GM08714 (cell line): ENCODE measurements around the gene SERPINH1.

Experiments used
- H3K4me3 ChIP-seq: fragments of 200-500 bp; sonication (Bioruptor generic); 2 replicates; pipeline ENCODE4 v1.5.1; 2014; ENCODE audit warnings: mild to moderate bottlenecking, low read length, inconsistent platforms
- ZNF274 ChIP-seq: IDR thresholded peaks from 2 replicates; pipeline ENCODE4 v1.6.1; 2012; ENCODE audit warnings: mild to moderate bottlenecking, low read depth, low read length

The SERPINH1 gene

DNA sequence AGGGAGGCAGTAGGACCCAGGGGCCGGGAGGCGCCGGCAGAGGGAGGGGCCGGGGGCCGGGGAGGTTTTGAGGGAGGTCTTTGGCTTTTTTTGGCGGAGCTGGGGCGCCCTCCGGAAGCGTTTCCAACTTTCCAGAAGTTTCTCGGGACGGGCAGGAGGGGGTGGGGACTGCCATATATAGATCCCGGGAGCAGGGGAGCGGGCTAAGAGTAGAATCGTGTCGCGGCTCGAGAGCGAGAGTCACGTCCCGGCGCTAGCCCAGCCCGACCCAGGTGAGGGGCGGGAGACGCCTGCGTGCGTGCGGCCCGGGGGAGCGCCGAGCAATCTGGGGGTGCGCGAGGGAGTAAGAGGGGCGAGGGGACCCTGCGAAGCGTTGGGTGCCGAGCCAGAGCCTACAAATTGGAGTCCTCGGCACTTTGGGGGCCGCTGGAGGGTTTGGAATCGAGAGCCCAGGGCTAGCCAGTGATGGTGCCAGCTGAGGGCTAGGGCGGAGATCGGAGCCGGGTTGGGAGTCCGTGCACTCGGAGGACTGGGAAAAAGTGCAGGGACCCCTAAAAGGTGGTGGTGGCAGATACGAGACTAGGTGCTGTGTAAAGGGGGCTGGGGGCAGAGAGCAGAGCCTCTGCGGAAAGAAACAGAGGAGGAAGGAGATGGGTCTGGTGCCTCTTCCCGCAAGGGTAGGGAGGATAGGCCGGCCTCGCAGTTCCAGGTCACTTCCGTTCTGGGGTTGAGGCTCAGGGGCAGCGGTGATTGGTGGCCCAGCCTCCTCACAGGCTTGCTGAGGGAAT is at the start of gene SERPINH1:
SERPINH1 (plus strand) TSS at position 206 of the 788 bp plus-strand sequence. CDS start 4,097 bp downstream, outside the sequence.
- TF ChIP-seq ZNF274, result no peak
- peak within 1 kb of the TSS; percentile 83 for H3K4me3 ChIP-seq

DNA sequence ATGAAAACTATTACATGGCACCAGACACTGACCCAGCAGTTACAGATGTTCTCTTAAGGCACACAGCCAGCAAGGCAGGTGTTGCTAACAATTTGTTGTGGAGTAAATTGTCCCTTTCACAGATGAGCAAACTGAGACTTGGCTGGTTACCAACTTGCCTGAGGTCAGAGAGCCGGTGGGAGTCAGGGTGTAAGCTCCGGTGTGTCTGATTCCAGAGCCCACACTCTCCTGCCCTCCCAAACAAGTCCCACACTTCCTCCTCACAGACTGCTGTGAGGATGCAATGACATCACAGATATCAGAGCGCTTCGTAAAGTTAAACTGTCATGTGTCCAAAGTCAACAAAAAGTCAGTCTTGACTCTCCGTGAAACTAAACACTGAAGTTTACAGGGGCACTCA is 48.8 kb upstream of the SERPINH1 start:
- no peak overlapping the region for H3K4me3 ChIP-seq
- TF ChIP-seq ZNF274, result no peak

DNA sequence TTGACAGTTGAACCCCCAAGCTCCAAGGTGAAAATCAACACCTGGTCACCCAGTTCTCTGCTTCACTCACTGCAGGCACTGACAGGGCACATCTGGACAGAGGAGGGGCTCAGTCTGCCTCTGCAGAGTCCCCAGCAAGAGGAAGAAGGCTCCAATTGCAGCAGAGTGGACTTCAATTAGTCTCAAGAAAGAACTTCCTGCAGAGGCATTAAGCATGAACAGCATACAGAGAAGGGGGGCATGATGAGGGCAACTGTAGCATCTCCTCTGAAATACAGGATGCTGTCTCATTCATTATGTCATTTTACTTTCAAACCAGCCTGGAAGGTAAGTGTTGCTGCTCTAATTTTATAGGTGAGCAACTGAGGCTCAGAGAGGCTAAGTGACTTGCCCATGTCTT is 47.5 kb upstream of the SERPINH1 start:
- H3K4me3 ChIP-seq, result no peak overlapping the region
- TF ChIP-seq ZNF274, result no peak

DNA sequence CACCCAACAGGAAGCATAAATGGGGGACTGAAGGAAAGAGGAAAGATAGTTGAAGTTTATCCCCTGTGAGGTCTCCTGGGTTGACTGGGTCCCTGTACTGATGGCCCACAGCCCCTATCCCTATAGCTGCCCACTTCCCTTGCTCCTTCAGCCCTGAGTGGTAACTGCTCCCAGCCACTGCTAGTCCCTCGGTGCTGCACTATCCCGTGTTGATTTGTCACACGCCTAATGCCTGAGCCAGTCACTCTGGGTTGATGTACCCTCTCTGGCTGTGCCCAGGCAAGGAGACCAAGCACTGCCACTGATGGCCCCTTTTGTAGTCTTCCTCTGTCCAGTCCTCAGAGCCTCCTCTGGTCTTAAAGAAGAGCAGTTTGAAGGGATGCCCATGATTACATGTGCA is 45.9 kb upstream of the SERPINH1 start:
- no peak overlapping the region for H3K4me3 ChIP-seq

DNA sequence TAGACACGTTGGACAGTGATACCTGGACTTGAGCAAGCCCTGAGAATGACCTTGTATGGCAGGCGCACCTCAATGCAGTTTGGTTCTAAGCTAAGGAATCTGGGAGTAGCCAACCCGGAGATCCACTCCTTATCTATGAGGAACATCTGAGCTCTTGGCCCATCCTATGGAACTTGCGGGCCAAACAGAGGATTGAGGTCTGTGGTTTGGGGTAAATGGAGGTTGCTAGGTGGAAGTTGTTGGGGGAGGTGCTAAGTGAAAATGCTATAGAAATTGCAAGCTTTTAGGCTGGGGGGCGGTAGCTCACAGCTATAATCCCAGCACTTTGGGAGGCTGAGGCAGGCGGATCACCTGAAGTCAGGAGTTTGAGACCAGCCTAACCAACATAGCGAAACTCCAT is 45.2 kb upstream of the SERPINH1 start:
- H3K4me3 ChIP-seq, result no peak overlapping the region
- TF ChIP-seq ZNF274, result no peak

More for the DNA sequence above, 45.9 kb upstream of the SERPINH1 start:
- TF ChIP-seq ZNF274, result no peak

DNA sequence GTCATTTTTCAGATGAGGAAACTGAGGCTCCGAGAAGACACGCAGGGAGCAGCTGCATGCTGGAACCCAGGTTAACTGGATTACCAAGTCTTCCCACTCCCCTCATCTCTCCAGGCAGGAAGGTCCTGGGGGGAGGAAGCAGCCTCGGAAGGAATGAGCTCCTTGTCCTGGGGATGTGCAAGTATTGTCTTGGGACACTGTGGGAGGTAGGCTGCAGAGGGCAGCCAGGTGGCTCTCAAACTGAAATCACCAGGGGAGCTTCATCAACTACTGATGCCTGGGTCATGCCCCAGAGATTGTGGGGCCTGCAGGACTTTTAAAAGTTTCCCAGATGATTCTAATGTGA is 43.9 kb upstream of the SERPINH1 start:
- TF ChIP-seq ZNF274, result no peak
- no peak overlapping the region for H3K4me3 ChIP-seq

DNA sequence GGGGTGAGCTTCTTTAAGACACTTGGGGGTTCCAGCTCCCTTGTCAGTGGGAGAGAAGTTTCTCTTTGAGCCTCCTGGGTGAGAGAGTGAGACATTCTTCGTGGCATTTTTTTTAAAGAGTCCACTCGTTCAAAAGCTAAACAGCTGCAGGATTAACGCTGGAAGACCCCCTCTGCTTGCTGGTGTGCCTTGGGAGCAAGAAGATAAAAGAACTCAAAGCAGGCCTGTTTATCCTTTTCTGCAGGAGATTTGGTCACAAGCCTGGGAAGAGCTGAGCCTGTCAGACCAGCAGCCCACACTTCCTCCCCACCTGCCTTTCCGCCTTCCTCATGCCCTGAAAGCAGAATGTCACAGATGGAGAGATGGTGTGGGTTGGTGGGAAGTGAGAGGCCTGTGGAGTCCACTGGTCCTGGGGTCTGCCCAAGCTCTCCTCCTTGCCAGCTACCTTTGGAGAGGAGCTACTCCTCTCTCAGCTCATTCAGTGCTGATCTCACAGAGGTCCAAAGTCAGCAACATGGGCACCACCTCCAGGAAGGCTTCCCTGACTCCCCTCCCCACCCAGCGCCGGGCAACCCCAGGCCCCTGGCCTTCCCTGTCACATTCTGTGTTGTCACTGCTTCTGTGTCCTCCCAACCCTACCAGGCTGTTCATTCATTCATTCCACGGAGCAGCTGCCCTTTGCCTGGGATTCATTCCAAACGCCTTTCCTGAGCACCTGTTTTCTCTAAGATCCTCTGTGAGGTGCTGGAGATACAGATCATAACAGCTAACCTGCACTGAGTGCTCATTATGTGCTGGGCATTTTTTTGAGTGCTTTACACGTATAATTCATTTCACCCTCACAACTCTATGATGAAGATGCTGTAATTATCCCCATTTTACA is 43.0 kb upstream of the SERPINH1 start:
- no peak overlapping the region for H3K4me3 ChIP-seq
- no peak for TF ChIP-seq ZNF274

DNA sequence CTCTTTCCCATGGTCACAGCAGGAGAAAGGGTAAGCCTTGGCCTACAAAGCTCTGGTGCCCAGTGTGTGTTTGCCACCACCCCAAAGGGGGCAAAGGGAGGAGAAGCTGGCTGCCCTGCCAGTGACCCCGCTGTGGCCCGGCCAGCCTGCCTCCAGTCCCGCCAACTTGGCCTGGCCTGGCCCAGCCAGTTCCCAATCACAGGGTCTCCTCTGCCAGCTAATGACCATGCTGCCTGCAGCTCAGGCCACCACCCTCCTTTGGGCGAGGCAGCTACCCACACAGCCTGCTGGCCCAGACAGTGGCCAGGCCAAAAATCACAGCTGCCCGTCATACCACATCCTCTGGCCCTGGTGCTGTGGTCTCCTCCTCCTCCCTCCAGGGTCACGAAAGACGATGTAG is 41.4 kb upstream of the SERPINH1 start:
- no peak for TF ChIP-seq ZNF274
- no peak overlapping the region for H3K4me3 ChIP-seq

DNA sequence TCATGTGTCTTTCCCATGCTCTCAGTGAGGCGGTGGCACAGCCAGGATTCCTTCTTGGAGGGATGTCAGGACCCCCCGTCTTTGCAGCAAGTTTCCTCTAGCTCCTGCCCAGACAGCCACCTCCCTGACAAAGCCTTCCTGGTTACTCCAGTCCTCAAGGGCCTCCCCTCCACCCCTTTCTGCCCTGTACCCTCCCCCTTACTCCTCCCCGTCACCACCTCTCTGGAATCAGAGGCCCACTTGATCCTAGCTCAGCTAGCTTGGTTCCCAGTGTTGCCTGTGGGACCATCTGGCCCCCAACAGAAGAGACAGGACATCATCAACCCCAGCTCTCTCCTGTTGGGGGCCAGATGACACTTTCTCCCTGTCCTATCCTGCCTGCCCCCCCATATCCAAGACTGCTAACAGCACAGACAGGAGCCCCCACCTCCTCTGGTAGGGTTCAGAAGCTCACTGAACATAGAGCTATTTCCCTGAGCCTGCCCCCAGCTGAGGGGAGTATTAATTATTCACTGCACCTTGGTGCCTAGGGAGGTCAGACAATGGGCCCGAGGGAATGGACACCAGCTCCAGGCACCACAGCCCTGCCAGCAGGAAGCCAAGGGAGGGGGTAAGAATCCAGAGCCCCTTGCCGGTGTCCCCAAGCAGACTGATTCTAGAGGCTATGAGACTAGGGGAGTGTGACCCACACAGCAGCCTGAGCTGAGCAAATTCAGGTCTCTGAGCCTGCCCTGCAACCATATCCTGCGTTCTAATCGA is 39.6 kb upstream of the SERPINH1 start:
- TF ChIP-seq ZNF274, result no peak
- H3K4me3 ChIP-seq, result no peak overlapping the region

DNA sequence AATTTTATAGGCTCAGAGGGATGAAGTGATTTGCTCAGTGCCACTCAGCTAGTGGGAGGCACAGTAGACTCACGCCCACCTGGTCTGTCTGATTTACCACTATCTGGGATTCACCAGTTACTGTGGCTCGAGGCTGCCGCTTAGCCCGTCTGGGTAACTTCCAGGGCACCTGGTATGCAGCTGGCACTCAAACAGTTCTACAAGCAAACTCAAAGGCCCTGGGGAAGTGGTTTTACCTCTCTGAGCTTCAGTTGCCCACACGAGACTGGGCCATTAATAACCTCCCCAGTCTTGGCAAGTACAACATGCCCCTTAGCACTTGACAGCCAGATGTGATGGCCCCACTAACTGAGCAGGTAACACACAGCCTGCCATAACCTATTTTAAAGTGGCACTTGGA is 38.9 kb upstream of the SERPINH1 start:
- no peak for TF ChIP-seq ZNF274
- no peak overlapping the region for H3K4me3 ChIP-seq

DNA sequence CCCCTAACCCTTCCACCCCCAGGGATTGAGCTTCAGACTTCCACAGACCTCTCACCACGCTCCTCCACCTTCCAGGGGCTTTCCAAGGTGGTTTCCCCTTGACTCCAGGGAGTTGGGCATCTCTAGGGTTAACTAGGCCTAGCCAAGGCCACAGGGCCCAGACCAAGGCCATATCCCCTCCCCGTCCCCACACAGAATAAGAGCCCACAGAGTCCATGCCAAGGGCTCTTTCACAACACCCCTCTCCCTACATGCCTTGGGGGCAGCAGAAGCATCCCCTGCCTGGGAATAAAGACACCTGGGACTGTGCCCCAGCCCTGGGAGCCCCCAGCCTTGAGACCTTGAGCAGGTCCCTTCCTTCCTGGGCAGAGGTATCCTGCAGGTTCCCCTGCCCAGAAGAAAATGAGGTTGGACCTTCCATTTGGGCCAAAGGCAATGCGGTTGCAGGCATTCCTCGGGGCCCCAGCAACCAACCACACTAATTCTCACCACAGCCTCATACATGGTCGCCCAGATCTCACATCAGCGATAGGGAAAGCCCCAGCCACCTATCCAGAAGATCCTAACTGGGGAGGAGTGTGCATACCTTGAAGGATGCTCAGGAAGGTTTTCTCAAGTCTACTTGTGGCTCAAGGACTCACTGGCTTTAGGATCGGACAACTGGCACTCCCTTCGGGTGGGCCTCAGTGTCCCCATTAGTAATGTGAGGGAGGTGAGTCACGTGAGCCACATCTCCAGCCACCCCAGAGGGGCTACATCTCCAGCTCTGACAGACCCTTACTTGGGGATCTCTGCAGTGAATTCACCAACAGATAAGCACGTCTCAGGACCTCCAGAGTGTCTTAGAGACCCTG is 38.0 kb upstream of the SERPINH1 start:
- TF ChIP-seq ZNF274, result no peak
- no peak overlapping the region for H3K4me3 ChIP-seq

DNA sequence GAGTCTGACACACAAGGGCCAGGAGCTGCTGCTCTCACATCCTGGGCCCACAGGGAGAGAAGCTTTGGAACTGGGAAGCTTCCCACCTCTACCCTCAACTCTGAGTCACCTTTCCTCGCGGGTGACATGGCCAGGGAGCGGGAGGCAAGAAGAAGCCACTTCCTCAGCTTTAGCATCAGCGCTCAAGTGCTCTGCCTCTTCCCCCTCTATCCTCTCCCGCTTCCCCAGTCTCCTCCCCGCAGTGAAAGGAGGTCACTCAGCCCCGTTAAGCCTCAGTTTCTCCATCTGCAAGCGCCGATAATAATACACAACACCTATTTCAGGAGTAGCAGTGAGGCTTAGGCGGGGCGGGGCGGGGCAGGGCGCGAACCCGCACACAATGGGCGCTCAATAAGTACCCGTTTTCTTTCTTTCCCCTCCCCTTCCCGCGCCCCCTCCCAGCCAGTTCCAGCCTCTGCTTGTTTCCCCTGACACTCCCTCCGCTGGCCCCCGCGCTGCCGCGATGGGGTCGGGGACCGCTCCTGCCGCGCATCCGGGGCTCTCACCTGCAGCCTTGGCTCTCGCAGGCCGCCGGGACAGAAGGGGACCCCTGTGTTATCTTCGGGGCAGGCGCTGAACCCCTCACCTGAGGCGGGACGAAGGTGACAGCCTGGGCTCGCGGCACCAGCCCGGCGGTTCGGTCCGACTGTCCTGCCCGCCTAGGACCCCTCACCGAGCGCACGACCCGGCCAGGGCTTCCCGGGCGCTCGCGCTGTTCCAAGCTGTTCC is 37.2 kb upstream of the SERPINH1 start:
- H3K4me3 ChIP-seq, result peak overlapping the region; percentile 57; the same call in 1 of the 2 replicates
- TF ChIP-seq ZNF274, result no peak
